HG03159 (cell line): Measurements from ENCODE around the gene KRTAP5-3.

Source experiments
- ATAC-seq: cut with Tn5 transposase; IDR thresholded peaks from one replicate; pipeline ENCODE4 v1.9.1; 2021; ENCODE audit warnings: mild to moderate bottlenecking, moderate library complexity; ENCODE audit not compliant: unreplicated experiment

Gene KRTAP5-3

GRCh38 chr11:1566381-1567051, 41.7 kb downstream of the KRTAP5-3 start:
- no peak for ATAC-seq

DNA sequence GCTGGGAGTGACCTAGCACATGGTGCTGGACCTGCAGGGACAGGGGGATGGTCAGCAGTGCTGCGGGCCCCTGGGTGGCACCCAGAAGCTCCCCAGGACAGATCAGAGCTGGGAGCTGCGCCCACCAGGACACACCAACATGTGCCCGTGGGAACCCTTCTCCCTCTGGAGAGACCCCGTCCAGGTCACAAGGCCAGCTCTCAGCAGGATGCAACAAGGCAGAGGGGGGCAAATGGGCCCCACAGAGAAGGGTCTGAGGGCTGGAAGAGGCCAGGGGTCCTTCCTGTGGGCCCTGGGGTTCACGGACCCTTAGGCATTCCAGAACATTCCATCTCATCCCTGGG, 42.4 kb downstream of the KRTAP5-3 start:
- no peak for ATAC-seq

- no peak for ATAC-seq
These were observed 42.9 kb downstream of the KRTAP5-3 start for GRCh38 chr11:1565173-1565903.

DNA sequence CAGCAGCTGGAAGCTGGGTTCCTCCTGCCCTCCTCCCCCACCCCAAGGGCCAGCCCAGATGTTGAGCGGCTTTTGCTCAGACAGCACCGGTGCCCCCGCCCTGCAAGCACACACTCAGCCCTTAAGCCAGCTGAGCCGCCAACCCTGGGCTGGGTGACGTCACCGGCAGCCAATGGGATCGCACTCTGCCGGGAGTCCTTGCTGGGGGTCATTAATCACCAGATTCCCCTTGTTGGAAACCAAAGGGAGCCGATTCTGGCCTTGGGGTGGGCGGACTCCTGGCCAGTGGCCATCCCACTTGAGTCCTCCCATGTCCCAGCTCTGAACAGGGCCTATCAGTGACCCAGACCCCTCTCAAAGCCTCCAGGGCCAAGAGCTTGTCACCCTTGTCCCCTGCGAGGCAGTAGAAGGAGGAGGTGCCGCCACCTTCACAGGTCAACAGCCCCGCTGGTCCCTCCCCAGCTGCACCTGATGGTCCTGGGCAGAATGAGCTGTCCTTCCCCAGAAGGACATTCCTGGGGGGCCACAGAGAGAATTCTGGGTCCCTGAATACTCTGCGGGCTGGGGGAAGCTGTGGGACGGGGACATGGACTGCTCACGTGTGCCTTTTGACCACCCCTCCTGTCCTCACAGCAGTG, 43.6 kb downstream of the KRTAP5-3 start:
- no peak for ATAC-seq

- no peak for ATAC-seq
These were observed 44.3 kb downstream of the KRTAP5-3 start for GRCh38 chr11:1563697-1564534.

GRCh38 chr11:1563149-1563638, 45.1 kb downstream of the KRTAP5-3 start:
- no peak for ATAC-seq

- no peak for ATAC-seq
These were observed 45.7 kb downstream of the KRTAP5-3 start for GRCh38 chr11:1562469-1563148.

DNA sequence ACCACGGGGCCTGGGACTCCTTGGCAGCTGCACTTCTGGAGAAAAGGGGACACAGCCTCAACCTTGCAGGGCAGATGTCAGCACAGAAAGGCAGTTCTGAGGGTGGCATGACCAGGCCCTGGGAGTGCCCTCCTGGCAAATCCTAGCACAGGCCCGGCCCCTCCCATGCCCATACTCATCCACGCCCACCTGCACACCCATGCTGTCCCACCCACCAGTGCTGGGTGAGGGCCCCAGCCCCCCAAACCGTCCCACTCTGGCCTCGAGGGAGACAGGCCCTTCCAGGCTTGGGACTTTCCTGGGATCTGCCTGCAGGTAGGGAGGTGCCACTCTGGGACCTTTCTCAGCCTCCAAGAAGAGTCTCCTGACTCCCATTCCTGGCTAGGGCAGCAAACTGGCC, 46.3 kb downstream of the KRTAP5-3 start:
- ATAC-seq = no peak

DNA sequence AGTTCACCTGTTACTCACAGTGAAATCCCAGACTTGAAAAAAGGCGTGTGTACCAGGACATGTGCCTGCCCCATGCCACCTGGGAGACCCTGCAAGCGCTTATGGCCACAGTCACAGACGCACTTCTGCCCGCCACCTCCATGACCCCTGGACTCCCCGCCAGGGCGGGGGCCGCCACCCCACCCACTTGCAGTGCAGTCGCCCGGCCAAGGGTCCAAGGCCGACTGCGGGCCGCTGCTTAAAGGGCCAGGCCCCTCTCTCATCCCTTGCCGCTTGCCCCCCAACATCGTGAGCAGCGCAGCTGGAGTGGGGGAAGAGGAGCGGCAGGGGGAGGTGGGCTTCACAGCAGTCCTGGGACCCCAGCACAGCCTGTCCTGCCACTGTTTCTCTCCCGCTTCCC, 47.0 kb downstream of the KRTAP5-3 start:
- ATAC-seq = no peak

- no peak for ATAC-seq
These were observed 47.5 kb downstream of the KRTAP5-3 start for GRCh38 chr11:1560649-1561251.

DNA sequence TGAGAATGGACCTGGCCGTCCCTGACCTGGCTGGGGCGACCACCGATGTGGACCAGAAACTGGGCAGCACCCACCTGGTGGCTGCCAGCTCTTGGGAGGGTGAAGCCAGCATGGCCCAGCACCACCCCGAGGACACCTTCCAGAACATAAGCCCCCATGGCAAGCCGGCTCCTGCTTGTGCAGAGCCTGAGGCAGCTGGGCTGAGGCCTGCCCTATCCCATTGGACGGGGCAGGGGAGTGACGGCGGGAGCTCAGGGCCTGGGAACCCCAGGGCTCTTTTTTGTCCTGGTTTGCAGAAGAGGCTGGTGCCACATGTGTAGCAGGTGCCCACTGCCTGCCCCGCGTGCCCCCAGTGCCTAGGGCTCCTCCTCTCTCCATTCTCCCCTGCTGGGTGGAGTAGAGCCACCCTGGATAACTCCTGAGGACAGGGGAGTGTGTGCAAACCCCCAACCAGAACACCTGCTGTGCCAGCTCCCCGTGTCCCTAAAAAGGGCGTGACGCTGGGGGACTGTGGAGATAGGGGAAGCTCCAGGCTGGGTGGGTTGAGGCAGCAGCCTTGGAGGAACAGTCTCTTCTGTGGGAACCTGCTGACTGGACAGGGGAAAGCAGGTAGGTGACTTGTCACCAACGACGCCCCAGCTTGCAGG, 48.1 kb downstream of the KRTAP5-3 start:
- ATAC-seq = no peak

GRCh38 chr11:1559111-1559951, 48.9 kb downstream of the KRTAP5-3 start:
- no peak for ATAC-seq

DNA sequence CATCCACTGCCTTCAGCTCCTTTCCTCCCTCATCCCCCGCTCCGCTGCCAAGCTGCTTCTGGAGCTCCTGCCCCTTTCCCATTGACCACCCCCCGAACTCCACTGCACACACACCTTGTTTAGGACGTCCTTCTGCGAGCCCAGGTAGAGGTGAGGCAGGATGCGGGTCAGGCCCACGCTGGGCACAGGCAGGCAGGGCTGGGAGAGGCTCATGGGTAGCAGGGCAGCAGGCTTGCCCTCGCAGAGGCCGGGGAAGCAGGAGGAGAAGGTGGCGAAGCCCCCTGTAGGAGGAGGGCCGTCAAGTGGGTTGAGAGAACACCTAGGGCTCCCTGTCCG, 49.5 kb downstream of the KRTAP5-3 start:
- no peak for ATAC-seq

DNA sequence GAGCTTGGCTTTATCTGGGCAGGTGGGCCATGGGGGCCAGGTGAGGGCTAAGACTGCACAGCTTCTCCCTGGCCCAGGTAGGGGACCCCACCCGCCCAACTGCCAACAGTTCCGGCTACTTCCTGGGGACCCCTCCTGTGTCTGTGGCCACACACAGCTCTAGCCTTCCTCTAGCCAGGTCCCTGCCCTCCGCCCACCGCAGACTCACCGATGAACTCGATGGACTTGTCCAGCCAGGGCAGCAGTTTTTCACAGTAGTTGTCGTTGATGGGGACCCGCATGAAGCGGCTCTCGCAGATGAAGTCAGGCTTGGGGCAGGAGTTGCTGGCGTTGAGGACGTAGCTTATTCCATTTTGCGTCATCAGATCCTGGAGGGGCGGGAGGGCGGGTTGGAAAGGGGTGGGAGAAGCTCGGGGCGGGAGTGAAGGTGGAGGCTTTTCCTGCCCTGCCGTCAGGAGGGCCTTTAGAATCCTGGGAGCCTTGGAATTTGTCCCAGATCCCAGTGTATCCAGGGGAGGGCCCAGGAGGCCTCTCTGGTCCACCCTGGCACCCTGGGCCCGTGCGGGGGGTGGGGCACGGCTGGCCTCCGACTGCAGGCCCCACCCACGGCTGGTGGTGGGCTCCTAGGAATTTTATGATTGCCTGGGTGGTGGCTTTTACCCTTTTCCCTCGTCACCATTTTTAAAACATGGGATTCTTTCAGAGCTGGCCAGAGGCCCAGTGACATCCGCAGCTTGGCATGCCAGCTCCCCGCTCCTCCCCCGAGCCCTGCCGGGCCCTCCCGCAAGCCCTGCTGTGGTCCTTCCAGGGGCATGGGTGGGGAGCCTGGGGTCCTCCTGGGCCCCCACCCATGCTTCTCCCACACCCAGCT, 50.1 kb downstream of the KRTAP5-3 start:
- no peak for ATAC-seq
